HG03139 (cell line): ENCODE measurements around the gene PAEP.
"Not testable (repeated sequence)": the region's sequence is repeated elsewhere in the genome, so short reads cannot be mapped to it uniquely, and the experiment has no call there.

Source experiments
- ATAC-seq: cut with Tn5 transposase; IDR thresholded peaks from one replicate; pipeline ENCODE4 v1.9.1; 2021; ENCODE audit not compliant: unreplicated experiment

Gene PAEP

DNA sequence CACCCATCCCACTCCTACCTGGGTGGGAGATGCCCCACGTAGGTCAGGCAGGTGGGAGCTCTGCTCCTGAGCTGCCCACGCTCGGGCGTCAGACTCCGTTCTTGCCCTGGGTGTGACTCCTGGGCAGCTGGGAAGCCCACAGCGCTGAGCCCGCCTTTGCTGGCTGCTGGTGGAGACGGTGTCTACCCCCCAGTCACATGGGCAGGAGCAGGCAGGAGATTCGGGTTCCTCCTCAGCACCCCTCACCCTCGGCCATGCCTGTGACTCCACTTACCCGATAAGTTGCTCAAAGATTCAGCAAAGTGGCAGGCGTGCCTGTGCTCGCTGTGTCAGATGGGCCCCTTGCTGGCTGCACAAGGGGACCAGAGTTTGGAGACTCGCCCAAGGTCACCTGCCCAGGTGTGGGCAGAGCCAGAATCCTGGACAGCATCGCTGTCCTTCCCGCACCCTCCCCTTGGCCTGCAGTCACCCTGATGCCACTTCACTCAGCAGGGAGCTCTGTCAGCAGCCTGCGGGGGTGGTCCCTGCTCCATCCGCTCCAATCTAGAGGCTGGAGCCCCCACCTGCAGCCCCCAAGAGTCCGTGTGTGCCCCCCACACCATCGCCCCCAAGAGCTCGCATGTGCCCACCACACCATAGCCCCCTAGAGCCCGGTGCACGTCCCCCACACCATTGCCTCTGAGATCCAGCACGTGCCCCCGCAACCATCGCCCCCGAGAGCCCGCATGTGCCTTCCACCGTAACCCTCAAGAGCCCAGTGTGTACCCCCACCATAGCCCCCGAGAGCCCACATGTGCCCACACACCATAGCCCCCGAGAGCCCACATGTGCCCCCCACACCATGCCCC is 36.1 kb upstream of the PAEP start:
- ATAC-seq, result no peak

DNA sequence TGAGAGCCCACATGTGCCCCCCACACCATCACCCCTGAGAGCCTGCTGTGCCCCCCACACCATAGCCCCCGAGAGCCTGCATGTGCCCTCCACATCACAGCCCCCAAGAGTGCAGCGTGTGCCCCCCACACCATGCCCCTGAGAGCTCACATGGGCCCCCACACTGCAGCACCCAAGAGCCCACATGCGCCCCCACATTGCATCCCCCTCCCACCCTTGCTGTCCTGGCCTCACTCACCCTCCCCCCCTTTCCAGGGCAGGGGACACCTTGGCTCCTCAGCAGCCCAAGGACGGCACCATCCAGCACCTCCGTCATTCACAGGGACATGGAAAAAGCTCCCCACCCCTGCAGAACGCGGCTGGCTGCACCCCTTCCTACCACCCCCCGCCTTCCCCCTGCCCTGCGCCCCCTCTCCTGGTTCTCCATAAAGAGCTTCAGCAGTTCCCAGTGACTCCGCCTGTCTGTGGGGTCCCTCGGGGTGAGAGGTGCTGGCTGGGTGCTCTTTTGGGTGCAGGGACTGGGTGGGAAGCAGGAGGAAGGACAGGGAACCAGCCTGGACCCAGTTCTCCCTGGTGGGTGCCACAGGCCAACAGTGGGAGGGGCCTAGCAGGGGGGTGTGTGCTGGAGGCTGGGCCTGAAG is 35.3 kb upstream of the PAEP start:
- no peak for ATAC-seq

GRCh38 chr9:135526730-135527571 is 34.6 kb upstream of the PAEP start:
- ATAC-seq, result no peak

GRCh38 chr9:135528842-135529435 is 32.6 kb upstream of the PAEP start:
- not testable (repeated sequence) for ATAC-seq

- ATAC-seq, result no peak
Observed at GRCh38 chr9:135530146-135530545, 31.4 kb upstream of the PAEP start.

DNA sequence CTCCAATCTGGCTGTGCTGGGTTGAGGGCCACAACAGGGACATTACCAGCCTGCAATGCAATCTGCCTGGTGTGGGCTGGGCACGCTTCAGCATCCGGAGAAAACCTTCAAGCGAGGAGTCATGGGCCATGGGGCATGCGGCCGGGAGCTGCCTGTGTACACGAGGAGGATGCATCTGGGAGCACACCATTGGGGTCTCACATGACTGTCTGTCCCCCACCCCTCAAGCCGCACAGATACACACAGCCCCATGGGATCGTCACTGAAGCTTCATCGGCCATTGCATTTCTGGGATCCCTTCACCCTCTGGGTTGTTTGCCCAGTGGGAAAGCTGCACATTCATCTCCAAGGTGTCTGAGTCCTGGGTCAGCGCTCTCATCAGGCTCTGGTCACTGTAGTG is 30.5 kb upstream of the PAEP start:
- no peak for ATAC-seq

DNA sequence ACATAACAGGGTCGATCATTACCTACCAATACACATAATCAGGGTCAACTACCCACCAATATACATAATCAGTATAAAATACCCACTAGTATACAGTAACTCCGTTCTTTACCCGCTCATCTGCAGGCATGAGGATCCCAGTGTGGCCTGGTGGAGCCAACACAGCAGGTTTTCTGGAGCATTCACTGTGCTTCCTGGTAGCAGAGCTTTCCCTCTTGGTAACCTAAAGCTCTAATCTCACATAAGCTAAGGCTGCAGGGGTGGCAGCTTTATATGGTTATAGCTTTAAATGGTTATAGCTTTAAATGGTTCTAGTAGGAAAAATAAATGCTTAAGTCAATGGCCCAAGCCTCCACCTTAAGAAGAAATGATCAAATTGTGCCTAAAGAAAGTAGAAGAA is 28.4 kb upstream of the PAEP start:
- no peak for ATAC-seq

- ATAC-seq, result no peak
Observed at GRCh38 chr9:135533674-135534073, 27.9 kb upstream of the PAEP start.

- not testable (repeated sequence) for ATAC-seq
Observed at GRCh38 chr9:135534192-135534711, 27.3 kb upstream of the PAEP start.

DNA sequence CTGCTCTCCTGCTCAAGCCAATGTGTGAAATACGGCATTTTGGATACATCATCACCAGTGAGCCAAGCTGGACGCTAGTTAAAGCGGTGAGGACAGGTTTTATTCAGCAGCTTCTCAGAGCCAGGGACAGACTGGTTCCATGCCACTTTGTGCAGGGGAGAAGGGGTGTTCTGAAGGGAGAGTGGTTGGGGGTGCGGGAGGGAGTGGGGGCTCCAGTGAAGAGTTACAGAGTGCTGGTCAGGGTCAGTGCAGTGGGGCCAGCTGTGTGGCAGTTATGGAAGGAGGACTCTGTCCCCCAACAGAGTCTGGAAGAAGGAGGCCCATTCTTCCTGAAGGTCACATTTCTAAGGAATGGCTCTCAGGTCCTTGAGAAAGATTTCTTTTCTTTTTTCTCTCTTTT is 26.7 kb upstream of the PAEP start:
- not testable (repeated sequence) for ATAC-seq

DNA sequence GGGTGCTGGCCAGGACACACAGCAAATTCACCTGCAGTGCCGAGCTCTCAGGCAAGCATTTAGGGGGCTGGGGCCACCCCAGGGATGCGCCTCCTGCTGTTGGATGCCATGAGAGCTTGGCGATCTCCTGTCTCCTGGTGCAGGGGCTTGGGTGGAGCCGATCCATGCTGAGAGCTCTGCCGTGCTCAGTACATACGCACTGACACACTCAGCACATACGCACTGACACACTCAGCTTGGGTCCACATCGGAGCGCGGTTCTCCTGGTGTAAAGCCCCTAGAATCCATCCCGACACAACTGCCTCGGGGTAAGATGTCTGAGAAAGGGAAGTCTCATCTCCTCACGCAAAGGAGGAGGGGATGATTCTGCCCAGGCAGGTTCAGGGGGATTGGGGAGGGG is 25.9 kb upstream of the PAEP start:
- not testable (repeated sequence) for ATAC-seq

- ATAC-seq, result no peak
Observed at GRCh38 chr9:135536216-135536615, 25.3 kb upstream of the PAEP start.

DNA sequence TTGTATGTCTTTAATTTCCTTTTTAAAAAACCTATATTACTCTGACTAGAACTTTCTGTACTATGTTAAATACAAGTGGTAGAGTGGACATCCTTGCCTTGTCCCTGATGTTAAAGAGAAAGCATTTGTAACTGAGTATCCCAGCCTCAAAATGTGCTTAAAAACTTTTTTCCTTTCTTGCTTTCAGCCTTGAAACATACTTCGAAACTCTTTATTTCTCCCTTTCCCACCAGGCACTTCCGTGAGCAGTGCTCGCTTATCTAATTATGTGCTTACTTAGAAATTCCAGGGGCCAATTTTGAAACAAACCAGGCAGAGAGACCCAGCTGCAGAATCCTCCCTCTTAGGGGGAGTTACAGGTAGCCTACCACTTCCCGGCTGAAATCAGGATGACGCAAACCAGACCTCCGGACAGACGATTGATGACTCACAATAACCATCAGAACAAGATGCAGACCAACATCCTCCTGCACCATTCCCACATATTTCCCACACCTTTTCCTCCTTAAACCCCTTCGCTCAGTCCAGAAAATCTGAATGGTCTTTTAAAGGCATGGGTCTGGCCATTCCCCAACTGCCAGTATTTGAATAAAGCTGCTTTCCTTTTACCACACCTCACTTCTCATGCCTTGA is 18.2 kb upstream of the PAEP start:
- ATAC-seq, result not testable (repeated sequence)

- ATAC-seq, result no peak
Observed at GRCh38 chr9:135544981-135545635, 16.4 kb upstream of the PAEP start.

DNA sequence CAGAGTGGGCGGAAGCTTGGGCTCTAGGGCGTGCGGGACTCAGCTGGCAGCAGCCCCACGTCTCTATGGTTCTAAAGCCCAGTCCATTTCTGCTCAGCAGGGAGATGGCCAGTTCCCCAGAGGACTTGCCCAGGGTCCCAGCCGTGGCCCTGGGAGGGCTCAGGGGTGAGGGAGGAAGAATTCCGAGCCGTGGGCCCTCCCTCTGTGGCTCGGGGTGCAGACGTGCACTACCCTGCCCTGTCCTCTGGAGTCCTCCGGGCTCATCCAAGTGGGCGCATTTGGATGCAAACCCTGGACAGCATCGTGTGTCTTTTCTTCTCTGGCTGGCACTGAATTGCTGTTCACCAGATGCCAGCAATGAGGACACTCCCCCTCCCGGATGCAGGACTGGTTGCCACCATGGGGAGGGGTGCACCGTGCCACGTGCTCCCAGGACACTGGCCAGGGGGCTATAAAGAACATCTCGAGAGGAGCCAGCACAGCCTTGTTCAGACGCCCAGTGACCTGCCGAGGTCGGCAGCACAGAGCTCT is 15.8 kb upstream of the PAEP start, which contains the start of gene OBP2A:
Gene OBP2A, plus strand, starts transcription at position 481 of the 531 bp plus-strand sequence. CDS start 55 bp downstream, outside the sequence.
- ATAC-seq, result not testable (repeated sequence)

- ATAC-seq, result not testable (repeated sequence)
Observed at GRCh38 chr9:135546792-135547617, 14.6 kb upstream of the PAEP start.

DNA sequence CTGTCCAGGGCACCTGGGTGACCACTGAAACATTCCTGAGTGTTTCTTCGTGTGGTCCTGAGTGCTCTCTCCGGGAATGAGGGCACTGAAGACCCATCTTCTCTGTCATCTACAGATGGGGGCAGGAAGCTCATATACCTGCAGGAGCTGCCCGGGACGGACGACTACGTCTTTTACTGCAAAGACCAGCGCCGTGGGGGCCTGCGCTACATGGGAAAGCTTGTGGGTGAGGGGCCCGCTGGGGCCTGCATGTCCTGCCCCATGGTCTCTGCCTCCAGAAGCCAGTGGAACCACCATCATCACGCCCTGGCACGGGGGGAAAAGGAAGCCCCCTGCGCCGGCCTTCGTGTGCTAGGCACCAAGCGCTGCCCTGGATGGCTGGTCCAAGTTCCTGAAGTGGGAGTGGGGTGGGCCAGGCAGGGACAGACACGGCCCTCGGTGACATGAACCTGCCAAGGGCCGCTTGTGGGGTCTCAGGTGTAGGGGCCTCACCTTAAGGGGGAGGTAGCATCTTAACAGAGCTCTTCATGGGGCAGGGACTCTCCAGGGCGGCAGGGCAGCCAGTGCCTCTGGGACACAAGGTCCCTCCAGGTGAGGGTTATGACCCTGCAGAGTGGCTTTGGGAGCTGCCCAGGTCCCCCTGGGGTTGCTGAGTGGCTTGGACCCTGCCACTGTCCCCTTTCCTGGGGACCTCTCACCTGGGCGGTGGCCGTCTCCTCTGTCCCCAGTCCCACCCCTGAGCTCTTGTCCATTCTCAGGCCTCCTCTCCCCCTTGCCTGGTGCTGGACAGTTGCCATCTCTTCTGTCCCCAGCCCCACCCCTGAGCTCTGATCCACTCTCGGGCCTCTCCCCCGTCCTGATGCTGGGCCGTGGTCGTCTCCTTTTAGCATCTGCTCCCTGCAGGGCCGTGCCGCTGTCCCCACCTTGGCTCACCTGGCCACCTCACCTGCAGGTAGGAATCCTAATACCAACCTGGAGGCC is 13.5 kb upstream of the PAEP start:
- ATAC-seq, result no peak
